Sciatic nerve (tissue), 2 donors: ENCODE measurements around the gene IGFBP4. TPM values are rescaled to one million over a fixed set of nuclear protein-coding genes. Genes with fewer than 3 reads are reported as not detected.

Experiments
- ATAC-seq: fragments of 200-7000 bp; cut with Tn5 transposase; one replicate; pipeline ENCODE4 v1.9.1; 2020; ENCODE audit warnings: mild to moderate bottlenecking, moderate library complexity
- DNase-seq: peaks from one replicate; pipeline ENCODE4 v3.0.0-alpha.2; 2020; ENCODE audit warnings: low spot score
- intact Hi-C: fragments of 100-400 bp; cut with DNase I; formaldehyde crosslinking; loops from one replicate; pipeline ENCODE4 v1.14.2; 2022
- total RNA-seq: library from RNA; stranded (reverse); fragmentation: NEBNext Ultra II Directional; extraction: Animal tissue kit (Norgen Biotek cat#: 25700); gene quantifications from one replicate; pipeline ENCODE4 v1.2.1, GENCODE V29; 2021
- donor health status: DM: no; HTN: no; CAD: no.
- donor health status: DM: no; HTN: no; CAD: no.

Gene IGFBP4
- total RNA-seq, 1 donor from 2014 or later, result 680 TPM

- ATAC-seq (peak; percentile 94), DNase-seq (peak; percentile 87)
- intact Hi-C loops, result no loop called here
Observed at GRCh38 chr17:40499551-40500189, 56.4 kb downstream of the IGFBP4 start.

DNA sequence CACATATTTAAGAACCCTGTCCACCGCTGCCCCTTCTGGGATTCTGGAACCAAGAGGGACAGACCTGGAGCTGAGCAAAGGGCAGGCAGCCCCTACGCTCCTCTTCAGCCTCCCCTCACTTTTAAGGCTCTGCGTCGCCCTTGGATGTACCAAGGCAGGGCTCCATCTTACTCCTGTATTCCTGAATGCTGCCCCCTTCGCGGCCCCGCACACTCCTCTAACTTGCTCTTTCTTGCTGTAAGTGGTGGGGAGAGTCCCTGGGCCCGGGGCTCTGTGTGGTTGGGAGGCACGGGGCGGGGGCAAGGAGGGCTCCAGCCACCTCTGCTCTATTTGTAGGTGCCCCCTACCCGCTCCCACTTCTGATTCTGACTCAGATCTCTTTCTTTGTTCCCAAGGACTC, 56.9 kb downstream of the IGFBP4 start:
- ATAC-seq (no peak), DNase-seq (no peak)
- intact Hi-C loops, result no loop called here

GRCh38 chr17:40500709-40501108, 57.5 kb downstream of the IGFBP4 start:
- DNase-seq, result peak; percentile 49
- ATAC-seq, result no peak
- intact Hi-C loops, result no loop called here

GRCh38 chr17:40501499-40501911, 58.3 kb downstream of the IGFBP4 start, which contains the start of gene TNS4:
Gene TNS4, minus strand, starts transcription at chr17:40501623. Its CDS starts 5,198 bp downstream, at chr17:40496425.
- DNase-seq (no peak), ATAC-seq (no peak)
- intact Hi-C loops, result no loop called here

- peak; percentile 46 for DNase-seq
- no peak for ATAC-seq
- intact Hi-C loops, result no loop called here
Observed at GRCh38 chr17:40502716-40503115, 59.5 kb downstream of the IGFBP4 start.

- intact Hi-C loops, result no loop called here
- ATAC-seq (no peak), DNase-seq (no peak)
Observed at GRCh38 chr17:40503154-40503553, 59.9 kb downstream of the IGFBP4 start.

GRCh38 chr17:40506786-40507185, 63.5 kb downstream of the IGFBP4 start:
- ATAC-seq, result no peak
- intact Hi-C loops, result no loop called here
- no peak for DNase-seq

Other genes starting within 250 kb of the IGFBP4 start
- gene WIPF2, start 224.1 kb upstream of the IGFBP4 start, total RNA-seq, result 41.1 TPM
- gene CDC6, start 155.6 kb upstream of the IGFBP4 start, total RNA-seq, result 1.0 TPM
- gene RARA, start 134.3 kb upstream of the IGFBP4 start, total RNA-seq, result 74.4 TPM
- gene GJD3, start 78.7 kb upstream of the IGFBP4 start, total RNA-seq, result not detected
- gene TOP2A, start 25.6 kb upstream of the IGFBP4 start, total RNA-seq, result 1.4 TPM
- 0.36 TPM for gene TNS4, start 58.2 kb downstream of the IGFBP4 start, total RNA-seq
- 1.4 TPM for gene CCR7, start 122.0 kb downstream of the IGFBP4 start, total RNA-seq
- 115 TPM for gene SMARCE1, start 204.4 kb downstream of the IGFBP4 start, total RNA-seq
- gene KRT222, start 221.7 kb downstream of the IGFBP4 start, total RNA-seq, result 8.2 TPM